SK-N-SH (cell line): ENCODE data around the gene FAM9B. TPM values are rescaled to one million over a fixed set of nuclear protein-coding genes. Genes with fewer than 3 reads are reported as not detected.

Source experiments
- CTCF ChIA-PET: fragments of 300-600, 350-600 bp; formaldehyde crosslinking; extraction: SDS; loops from one replicate; lab custom pipeline; 2021; lab: Yijun Ruan, JAX
- POLR2A ChIA-PET: fragments of 350-600 bp; sonication (Branson Sonifier 250); formaldehyde crosslinking; extraction: SDS; loops from one replicate; lab custom pipeline; 2020; ENCODE audit warnings: antibody characterized with exemption, inconsistent platforms; lab: Yijun Ruan, JAX
- DNase-seq: peaks from one replicate; pipeline ENCODE4 v3.0.0; 2012
- H2AFZ ChIP-seq: fragments of 200-600 bp; sonication (generic); 2 replicates; pipeline ENCODE4 v1.8.1; 2016; ENCODE audit warnings: antibody characterized with exemption, mild to moderate bottlenecking, low read depth
- H3F3A ChIP-seq: fragments of 200-600 bp; sonication (generic); replicated peaks from 2 replicates; pipeline ENCODE3; 2016; ENCODE audit warnings: antibody characterized with exemption, mild to moderate bottlenecking; ENCODE audit not compliant: insufficient read depth
- H3K27ac ChIP-seq, 2 experiments: fragments of 200-500 bp in 1 of 2; fragments of 200-600 bp in 1 of 2; sonication (Bioruptor generic) in 1 of 2; sonication (generic), shearing (Covaris generic) in 1 of 2; 2 replicates each; pipeline versions ENCODE4 v1.5.1 to v1.6.1; 2014 to 2016; ENCODE audit warnings: low read depth in 2 of 2, inconsistent platforms in 1 of 2, low read length in 1 of 2, mild to moderate bottlenecking in 1 of 2, mixed read lengths in 1 of 2
- H3K27me3 ChIP-seq: fragments of 200-600 bp; sonication (generic), shearing (Covaris generic); 2 replicates; pipeline ENCODE4 v1.6.1; 2016; ENCODE audit warnings: mixed run types; ENCODE audit not compliant: insufficient read depth
- H3K36me3 ChIP-seq, 2 experiments: fragments of 200-500 bp in 1 of 2; fragments of 200-600 bp in 1 of 2; sonication (Bioruptor generic) in 1 of 2; sonication (generic) in 1 of 2; replicated peaks in 1 of 2; 2 replicates each; pipeline versions ENCODE3 to v1.5.1; 2014 to 2016; ENCODE audit warnings: low read length in 1 of 2, mild to moderate bottlenecking in 1 of 2; ENCODE audit not compliant: insufficient read depth in 2 of 2, control insufficient read depth in 1 of 2
- H3K4me1 ChIP-seq, 2 experiments: fragments of 200-500 bp in 1 of 2; fragments of 200-600 bp in 1 of 2; sonication (Bioruptor generic) in 1 of 2; sonication (generic), shearing (Covaris generic) in 1 of 2; 2 replicates each; pipeline versions ENCODE4 v1.5.1 to v1.6.1; 2014 to 2016; ENCODE audit warnings: low read depth in 1 of 2, low read length in 1 of 2, mixed run types in 1 of 2; ENCODE audit not compliant: insufficient read depth in 2 of 2, control insufficient read depth in 1 of 2
- H3K4me2 ChIP-seq: fragments of 200-600 bp; sonication (generic), shearing (Covaris generic); 2 replicates; pipeline ENCODE4 v1.6.1; 2017; ENCODE audit warnings: mixed run types
- H3K4me3 ChIP-seq, 2 experiments: fragments of 200-500 bp in 1 of 2; fragments of 200-600 bp in 1 of 2; sonication (Bioruptor generic) in 1 of 2; sonication (generic), shearing (Covaris generic) in 1 of 2; 2 replicates each; pipeline versions ENCODE4 v1.5.1 to v1.8.1; 2014 to 2016; ENCODE audit warnings: low read depth in 2 of 2, inconsistent platforms in 1 of 2, low read length in 1 of 2, mild to moderate bottlenecking in 1 of 2, mixed read lengths in 1 of 2, moderate library complexity in 1 of 2
- H3K79me2 ChIP-seq: fragments of 200-600 bp; sonication (generic); 2 replicates; pipeline ENCODE4 v1.8.1; 2017; ENCODE audit warnings: mild to moderate bottlenecking; ENCODE audit not compliant: insufficient read depth
- H3K9ac ChIP-seq: fragments of 200-600 bp; sonication (generic); 2 replicates; pipeline ENCODE4 v1.6.1; 2017; ENCODE audit warnings: mixed run types
- H3K9me2 ChIP-seq: fragments of 200-600 bp; sonication (generic); 2 replicates; pipeline ENCODE4 v1.6.1; 2017; ENCODE audit warnings: mixed run types
- H3K9me3 ChIP-seq: fragments of 200-600 bp; sonication (generic); 2 replicates; pipeline ENCODE4 v1.6.1; 2017; ENCODE audit warnings: mixed run types, mild to moderate bottlenecking, moderate library complexity
- H4K20me1 ChIP-seq: fragments of 200-600 bp; sonication (generic); 2 replicates; pipeline ENCODE4 v1.6.1; 2017; ENCODE audit warnings: mild to moderate bottlenecking, mixed run types; ENCODE audit not compliant: insufficient read depth
- EP300 ChIP-seq, 2 experiments: IDR thresholded peaks; 2 replicates each; pipeline versions ENCODE4 v1.4.0 to v1.6.1; 2012; ENCODE audit warnings: borderline replicate concordance in 1 of 2, low read depth in 1 of 2, low read length in 1 of 2
- FOSL2 ChIP-seq: IDR thresholded peaks from 2 replicates; pipeline ENCODE4 v1.4.0; 2012; ENCODE audit warnings: low read depth, mild to moderate bottlenecking, moderate library complexity, borderline replicate concordance
- FOXM1 ChIP-seq: IDR thresholded peaks from 2 replicates; pipeline ENCODE4 v1.4.0; 2012; ENCODE audit warnings: low read depth, mild to moderate bottlenecking
- MEF2A ChIP-seq: IDR thresholded peaks from 2 replicates; pipeline ENCODE4 v1.4.0; 2012; ENCODE audit warnings: low read depth, borderline replicate concordance
- MXI1 ChIP-seq: IDR thresholded peaks from 2 replicates; pipeline ENCODE4 v1.6.1; 2012; ENCODE audit warnings: mild to moderate bottlenecking, low read depth, low read length, improper control_type of control experiment
- RCOR1 ChIP-seq: fragments of 150-350 bp; IDR thresholded peaks from 2 replicates; pipeline ENCODE4 v1.6.1; 2017; ENCODE audit warnings: antibody characterized with exemption, low read length
- REST ChIP-seq: IDR thresholded peaks from 2 replicates; pipeline ENCODE4 v1.6.1; 2012; ENCODE audit warnings: mild to moderate bottlenecking, low read depth, low read length, moderate library complexity
- WGBS: methylation state at CpG from one replicate; pipeline ENCODE4 v1.1.6; 2017; ENCODE audit warnings: low lambda C conversion rate; 5-methylcytosine and 5-hydroxymethylcytosine counted together
- polyA plus RNA-seq, 3 experiments: library from polyadenylated mRNA; depleted of rRNA; stranded (reverse); fragments of >200 nt; gene quantifications; 2 replicates each; pipeline ENCODE4 v1.2.3, GENCODE V29; 2012
- TF ChIP-seq, protein P1 (sequence below): IDR thresholded peaks from 2 replicates; pipeline ENCODE4 v1.4.0; 2012; ENCODE audit warnings: low read depth, borderline replicate concordance

Gene FAM9B
- polyA plus RNA-seq, 1 of the 3 experiments (the other 2 are of a cell fraction): 0.03 TPM

GRCh38 chrX:9055354-9055753 lies 21.4 kb upstream of the FAM9B start:
- no peak overlapping the region for H2AFZ ChIP-seq
- DNase-seq: no peak
- H3K4me3 ChIP-seq: no peak overlapping the region
- H3K4me2 ChIP-seq: no peak overlapping the region
- no peak overlapping the region for H3K9ac ChIP-seq
- H3K9me2 ChIP-seq: no peaks in the 10 kb centered on the region
- no peak overlapping the region for H3K27ac ChIP-seq
- H3K9me3 ChIP-seq: no peaks in the 10 kb centered on the region
- ChIA-PET POLR2A (no interaction called here), CTCF (no interaction called here)
- no peaks in the 10 kb centered on the region for H3K4me1 ChIP-seq
- TF ChIP-seq MXI1: no peak
- TF ChIP-seq REST: no peak
- no peak for TF ChIP-seq MEF2A
- TF ChIP-seq, protein P1, sequence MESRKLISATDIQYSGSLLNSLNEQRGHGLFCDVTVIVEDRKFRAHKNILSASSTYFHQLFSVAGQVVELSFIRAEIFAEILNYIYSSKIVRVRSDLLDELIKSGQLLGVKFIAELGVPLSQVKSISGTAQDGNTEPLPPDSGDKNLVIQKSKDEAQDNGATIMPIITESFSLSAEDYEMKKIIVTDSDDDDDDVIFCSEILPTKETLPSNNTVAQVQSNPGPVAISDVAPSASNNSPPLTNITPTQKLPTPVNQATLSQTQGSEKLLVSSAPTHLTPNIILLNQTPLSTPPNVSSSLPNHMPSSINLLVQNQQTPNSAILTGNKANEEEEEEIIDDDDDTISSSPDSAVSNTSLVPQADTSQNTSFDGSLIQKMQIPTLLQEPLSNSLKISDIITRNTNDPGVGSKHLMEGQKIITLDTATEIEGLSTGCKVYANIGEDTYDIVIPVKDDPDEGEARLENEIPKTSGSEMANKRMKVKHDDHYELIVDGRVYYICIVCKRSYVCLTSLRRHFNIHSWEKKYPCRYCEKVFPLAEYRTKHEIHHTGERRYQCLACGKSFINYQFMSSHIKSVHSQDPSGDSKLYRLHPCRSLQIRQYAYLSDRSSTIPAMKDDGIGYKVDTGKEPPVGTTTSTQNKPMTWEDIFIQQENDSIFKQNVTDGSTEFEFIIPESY: no peak
- TF ChIP-seq FOSL2: no peak
- no peaks in the 10 kb centered on the region for H3K36me3 ChIP-seq
- WGBS: 22% methylated on average over 2 of the region's 2 CpGs
- no peaks in the 10 kb centered on the region for H3K79me2 ChIP-seq
- no peaks in the 10 kb centered on the region for H3F3A ChIP-seq
- no peaks in the 10 kb centered on the region for H4K20me1 ChIP-seq
- no peaks in the 10 kb centered on the region for H3K27me3 ChIP-seq

- no peak for TF ChIP-seq RCOR1
- TF ChIP-seq FOXM1: no peak
- no peak for TF ChIP-seq EP300 (IDR thresholded peaks at IDR 0.05; ENCODE audit: borderline replicate concordance in 1 of 2, low read depth in 1 of 2, low read length in 1 of 2)
- TF ChIP-seq, protein P1: no peak
- Histone ChIP-seq H3K27me3 (no peaks in the 10 kb centered on the region), H2AFZ (no peak overlapping the region), H3K9me2 (no peaks in the 10 kb centered on the region), H3K9ac (no peak overlapping the region), H3F3A (no peaks in the 10 kb centered on the region), H3K36me3 (no peaks in the 10 kb centered on the region), H3K9me3 (no peaks in the 10 kb centered on the region), H3K27ac (no peak overlapping the region), H3K4me1 (no peaks in the 10 kb centered on the region), H4K20me1 (no peaks in the 10 kb centered on the region), H3K4me2 (no peak overlapping the region), H3K79me2 (no peaks in the 10 kb centered on the region), H3K4me3 (no peak overlapping the region)
- ChIA-PET POLR2A (no interaction called here), CTCF (no interaction called here)
- no peak for DNase-seq
- WGBS: 14% methylated on average over 3 of the region's 3 CpGs
These were observed 18.2 kb upstream of the FAM9B start for GRCh38 chrX:9052081-9052480.
